K562 (cell line): Measurements from ENCODE around the gene LYST. TPM values are rescaled to one million over a fixed set of nuclear protein-coding genes. Genes with fewer than 3 reads are reported as not detected.

Source experiments
- ATAC-seq: fragments of 200-7000 bp; cut with Tn5 transposase; 3 replicates; pipeline ENCODE4 v1.9.1; 2020; ENCODE audit warnings: moderate library complexity
- BruUV-seq: library from RNA; stranded (reverse); fragments of 400-500 nt; replicated peaks from 2 replicates; lab custom pipeline; 2021; lab: Mats Ljungman, UMichigan
- CTCF ChIA-PET: fragments of 300-600 bp; formaldehyde crosslinking; extraction: SDS; loops from one replicate; lab custom pipeline; 2021; ENCODE audit warnings: low intra/inter-chr PET ratio; lab: Yijun Ruan, JAX
- POLR2A ChIA-PET: fragments of 300-600, 350-650 bp; sonication (Branson Sonifier 250); formaldehyde crosslinking; extraction: SDS; loops from one replicate; lab custom pipeline; 2021; ENCODE audit warnings: antibody characterized with exemption, inconsistent platforms; lab: Yijun Ruan, JAX
- DNase-seq, 4 experiments: peaks; one replicate each; pipeline versions ENCODE4 v3.0.0 to v3.0.0-alpha.2; 2011 to 2018; ENCODE audit warnings: low spot score in 3 of 4, mixed read lengths in 3 of 4; ENCODE audit errors: extremely low read depth in 1 of 4
- FAIRE-seq: peaks from 2 replicates; lab custom pipeline; 2011; peaks lifted over from hg19 to GRCh38; lab: Jason Lieb, UNC
- H2AFZ ChIP-seq: 2 replicates; pipeline ENCODE4 v1.6.0; 2011; ENCODE audit warnings: low read depth, low read length, control low read depth, inconsistent platforms
- H3K27ac ChIP-seq: fragments of 200-600 bp; 3 replicates; pipeline ENCODE4 v1.8.0; 2011; ENCODE audit warnings: low read depth, mild to moderate bottlenecking, control low read depth, inconsistent platforms, low read length, moderate library complexity, mixed read lengths; ENCODE audit errors: extremely low read depth
- H3K27me3 ChIP-seq, 2 experiments: fragments of 300-600 bp in 1 of 2; 2 replicates in 1 of 2; 3 replicates in 1 of 2; pipeline versions ENCODE4 v1.6.0 to v1.8.0; 2011; ENCODE audit warnings: inconsistent platforms in 2 of 2, low read length in 2 of 2, mild to moderate bottlenecking in 1 of 2, mixed read lengths in 1 of 2, moderate library complexity in 1 of 2; ENCODE audit not compliant: control insufficient read depth in 2 of 2, insufficient read depth in 2 of 2
- H3K36me3 ChIP-seq: fragments of 300-600 bp; 3 replicates; pipeline ENCODE4 v1.8.0; 2011; ENCODE audit warnings: mild to moderate bottlenecking, low read length, inconsistent platforms; ENCODE audit not compliant: control insufficient read depth, insufficient read depth
- H3K4me1 ChIP-seq, 2 experiments: fragments of 200-600 bp in 1 of 2; replicated peaks in 1 of 2; 2 replicates in 1 of 2; 3 replicates in 1 of 2; pipeline versions ENCODE4 v1.5.1 to v1.8.0; 2011; ENCODE audit warnings: inconsistent platforms in 2 of 2, low read length in 2 of 2, mild to moderate bottlenecking in 1 of 2, mixed read lengths in 1 of 2, moderate library complexity in 1 of 2; ENCODE audit not compliant: control insufficient read depth in 2 of 2, insufficient read depth in 2 of 2
- H3K4me2 ChIP-seq: 2 replicates; pipeline ENCODE4 v1.6.1; 2011; ENCODE audit warnings: low read length, control low read depth, inconsistent platforms, mixed read lengths; ENCODE audit not compliant: insufficient read depth
- H3K4me3 ChIP-seq: fragments of 200-600 bp; sonication (generic), shearing (Covaris generic); 2 replicates; pipeline ENCODE4 v1.5.1; 2016; ENCODE audit warnings: control low read depth, inconsistent platforms
- H3K79me2 ChIP-seq: fragments of 200-600 bp; 3 replicates; pipeline ENCODE4 v1.8.0; 2011; ENCODE audit warnings: low read length, inconsistent platforms; ENCODE audit not compliant: control insufficient read depth, insufficient read depth
- H3K9ac ChIP-seq, 2 experiments: 2 replicates each; pipeline versions ENCODE4 v1.6.0 to v1.6.1; 2011; ENCODE audit warnings: low read depth in 2 of 2, low read length in 2 of 2, control low read depth in 1 of 2, inconsistent platforms in 1 of 2, mild to moderate bottlenecking in 1 of 2, mixed read lengths in 1 of 2; ENCODE audit not compliant: insufficient read depth in 1 of 2
- H3K9me1 ChIP-seq: one replicate; pipeline ENCODE4 v1.6.0; 2011; ENCODE audit warnings: inconsistent platforms, mild to moderate bottlenecking, low read length, moderate library complexity; ENCODE audit not compliant: control insufficient read depth, insufficient read depth
- H3K9me3 ChIP-seq: replicated peaks from 2 replicates; pipeline ENCODE4 v1.5.1; 2011; ENCODE audit warnings: low read depth, low read length, inconsistent platforms; ENCODE audit not compliant: control insufficient read depth, insufficient read depth
- H4K20me1 ChIP-seq: replicated peaks from 2 replicates; pipeline ENCODE4 v1.6.1; 2011; ENCODE audit warnings: low read length, inconsistent platforms, mixed read lengths; ENCODE audit not compliant: control insufficient read depth, insufficient read depth
- ETS1 ChIP-seq: conservative IDR thresholded peaks from 2 replicates; pipeline ENCODE4 v1.6.1; 2011; ENCODE audit warnings: low read depth, mild to moderate bottlenecking, low read length; ENCODE audit not compliant: control insufficient read depth
- GATA2 ChIP-seq: sonication (generic); formaldehyde crosslinking; IDR thresholded peaks from 2 replicates; pipeline ENCODE4 v1.4.0; 2020; ENCODE audit warnings: mild to moderate bottlenecking, missing genetic modification reagents
- TCF7 ChIP-seq: sonication (generic); IDR thresholded peaks from 2 replicates; pipeline ENCODE4 v1.6.1; 2016; ENCODE audit warnings: antibody characterized with exemption, borderline replicate concordance
- ZNF384 ChIP-seq: IDR thresholded peaks from 2 replicates; pipeline ENCODE4 v1.6.1; 2012; ENCODE audit warnings: low read depth, low read length, improper control_type of control experiment
- ZNF57 ChIP-seq: fragments of 450-650 bp; formaldehyde crosslinking; IDR thresholded peaks from 2 replicates; pipeline ENCODE4 v1.4.0; 2020; ENCODE audit warnings: mild to moderate bottlenecking, moderate library complexity
- WGBS: fragments of 100-300 bp; shearing (Covaris generic); methylation state at CpG from one replicate; pipeline ENCODE4 v1.1.6; 2016; ENCODE audit warnings: low coverage, mixed read lengths; ENCODE audit not compliant: insufficient coverage; ENCODE audit errors: missing lambda C conversion rate; 5-methylcytosine and 5-hydroxymethylcytosine counted together
- in situ Hi-C: fragments of 300-500 bp; cut with MboI; formaldehyde crosslinking; loops from 4 replicates; pipeline ENCODE4 v1.15.0; 2018; ENCODE audit warnings: inconsistent platforms, mixed read lengths
- intact Hi-C: fragments of 100-400 bp; cut with micrococcal nuclease; formaldehyde crosslinking; loops from 2 replicates; pipeline ENCODE4 v1.14.2; 2022
- polyA plus RNA-seq, 8 experiments: library from polyadenylated mRNA; depleted of rRNA in 4 of 8; stranded (reverse) in 5 of 8; unstranded in 3 of 8; fragments of >200 nt; fragmentation: Nextera tagmentation in 2 of 8; fragmentation: Illumina TruSeq in 1 of 8; extraction: Ambion mirVana in 2 of 8; extraction: Trizol in 1 of 8; gene quantifications; 2 replicates each; pipeline versions ENCODE4 v1.2.1 to v1.2.3, GENCODE V29; 2011 to 2014; ENCODE audit warnings: inconsistent platforms in 1 of 8, missing spikeins in 1 of 8
- total RNA-seq, 7 experiments: library from RNA; depleted of rRNA in 6 of 7; stranded (reverse); fragments of >200 nt in 6 of 7; fragmentation: Illumina TruSeq in 2 of 7; extraction: Trizol in 2 of 7; gene quantifications; 2 replicates each; pipeline versions ENCODE4 v1.2.1 to v1.2.3, GENCODE V29; 2011 to 2021; ENCODE audit warnings: low replicate concordance in 1 of 7

LYST gene
- total and polyA plus RNA-seq, 9 of the 15 experiments (the other 6 are each of a cell fraction or from before 2014, with no cell fraction given), result 0.73 to 2.4 (median 1.4) TPM

DNA sequence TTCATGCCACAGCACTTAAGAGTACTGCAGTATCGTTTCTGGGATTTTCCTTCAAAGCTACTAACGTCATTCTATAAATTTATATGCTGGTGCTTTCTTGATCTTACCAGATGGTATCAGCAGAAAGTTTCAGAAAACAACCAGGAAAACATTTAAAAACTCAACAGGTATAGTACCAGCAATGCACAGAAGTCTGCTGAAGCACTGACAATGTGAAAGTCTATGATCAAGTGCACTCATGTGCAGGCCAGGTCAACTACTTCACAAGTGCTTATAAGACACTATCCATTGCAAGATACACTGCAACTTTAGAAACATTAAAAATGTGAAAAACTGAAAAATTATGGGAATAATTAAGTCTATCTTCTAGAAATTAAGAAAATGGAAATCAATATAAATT lies 34.7 kb downstream of the LYST start:
- ChIA-PET CTCF (no interaction called here), POLR2A (interaction anchor here (0.6 kb wide), 1 partner anchor 281 kb away, joined by 3 read pairs; no protein-coding TSS in a partner anchor)
- Histone ChIP-seq H3K36me3 (no peaks in the 10 kb centered on the region), H3K27me3 (peaks cover 2 to 6% of the 10 kb centered on the region in 2 experiments; a peak in 4 of 5 replicates), H3K9me3 (no peaks in the 10 kb centered on the region), H3K4me2 (no peak overlapping the region), H3K79me2 (no peaks in the 10 kb centered on the region), H2AFZ (no peak overlapping the region), H3K27ac (no peak overlapping the region), H3K4me3 (no peak overlapping the region), H4K20me1 (no peaks in the 10 kb centered on the region), H3K9me1 (no peaks in the 10 kb centered on the region), H3K9ac (no peak overlapping the region), H3K4me1 (no peaks in the 10 kb centered on the region)
- in situ Hi-C loops, result no loop called here
- TF ChIP-seq ETS1 (no peak), ZNF384 (no peak), GATA2 (CRISPR knock-in tag) (no peak), ZNF57 (CRISPR knock-in tag) (no peak), TCF7 (no peak)
- WGBS, result 0% methylated on average over 2 of the region's 2 CpGs
- intact Hi-C loops, result no loop called here
- BruUV-seq, result no TSS peak
- DNase-seq (no peak), ATAC-seq (no peak), FAIRE-seq (no peak)
